Neural cell (in vitro differentiated cells): ENCODE measurements around the gene MMS19. TPM values are rescaled to one million over a fixed set of nuclear protein-coding genes. Genes with fewer than 3 reads are reported as not detected.

Source experiments
- H2AFZ ChIP-seq: fragments of 200-600, 300-800 bp; sonication (generic), shearing (Covaris generic); 2 replicates; pipeline ENCODE4 v1.6.0; 2014; ENCODE audit warnings: low read depth, mild to moderate bottlenecking, antibody characterized with exemption, low read length, moderate library complexity
- H3F3A ChIP-seq: fragments of 200-600 bp; shearing (Covaris generic); 2 replicates; pipeline ENCODE4 v1.6.1; 2016; ENCODE audit warnings: mild to moderate bottlenecking, moderate library complexity, mixed read lengths, antibody characterized with exemption, low read length; ENCODE audit not compliant: insufficient read depth, poor library complexity, severe bottlenecking
- H3K27ac ChIP-seq: fragments of 200-600, 300-800 bp; sonication (generic), shearing (Covaris generic); 2 replicates; pipeline ENCODE4 v1.5.1; 2014; ENCODE audit warnings: mild to moderate bottlenecking, low read length, moderate library complexity
- H3K27me3 ChIP-seq: fragments of 300-800, 200-600 bp; sonication (generic), shearing (Covaris generic); 2 replicates; pipeline ENCODE4 v1.6.0; 2014; ENCODE audit warnings: mild to moderate bottlenecking, low read depth, low read length, moderate library complexity; ENCODE audit not compliant: insufficient read depth
- H3K36me3 ChIP-seq: fragments of 300-800, 200-600 bp; sonication (generic), shearing (Covaris generic); 2 replicates; pipeline ENCODE4 v1.5.1; 2014; ENCODE audit warnings: mild to moderate bottlenecking, antibody characterized with exemption, low read length, moderate library complexity; ENCODE audit not compliant: insufficient read depth
- H3K4me2 ChIP-seq: fragments of 300-800, 200-600 bp; sonication (generic), shearing (Covaris generic); 2 replicates; pipeline ENCODE4 v1.6.0; 2014; ENCODE audit warnings: mild to moderate bottlenecking, low read length
- H3K4me3 ChIP-seq: fragments of 300-800, 200-600 bp; sonication (generic), shearing (Covaris generic); 2 replicates; pipeline ENCODE4 v1.5.1; 2014; ENCODE audit warnings: mild to moderate bottlenecking, low read length, moderate library complexity
- H3K79me2 ChIP-seq: fragments of 200-600 bp; shearing (Covaris generic); replicated peaks from 2 replicates; pipeline ENCODE4 v1.6.0; 2014; ENCODE audit warnings: mild to moderate bottlenecking, low read length, moderate library complexity; ENCODE audit not compliant: insufficient read depth
- H3K9ac ChIP-seq: fragments of 300-800, 200-600 bp; sonication (generic), shearing (Covaris generic); 2 replicates; pipeline ENCODE4 v1.6.1; 2016; ENCODE audit warnings: mild to moderate bottlenecking, low read length, mixed read lengths
- H3K9me2 ChIP-seq: fragments of 200-600 bp; shearing (Covaris generic); 2 replicates; pipeline ENCODE4 v1.6.1; 2016; ENCODE audit warnings: mild to moderate bottlenecking, low read length, mixed read lengths; ENCODE audit not compliant: insufficient read depth
- H3K9me3 ChIP-seq: fragments of 200-600, 300-800 bp; sonication (generic), shearing (Covaris generic); 2 replicates; pipeline ENCODE4 v1.6.1; 2016; ENCODE audit warnings: mild to moderate bottlenecking, mixed run types, low read length, moderate library complexity, mixed read lengths
- H4K20me1 ChIP-seq: fragments of 200-600 bp; shearing (Covaris generic); 2 replicates; pipeline ENCODE4 v1.6.1; 2016; ENCODE audit warnings: mild to moderate bottlenecking, mixed run types; ENCODE audit not compliant: insufficient read depth
- EP300 ChIP-seq: fragments of 450-650 bp; conservative IDR thresholded peaks from 2 replicates; pipeline ENCODE4 v1.6.1; 2014; ENCODE audit warnings: antibody characterized with exemption, mild to moderate bottlenecking, moderate library complexity; ENCODE audit not compliant: poor library complexity, severe bottlenecking
- EZH2 ChIP-seq: fragments of 200-600, 300-800 bp; shearing (Covaris generic), sonication (generic); IDR thresholded peaks from 2 replicates; pipeline ENCODE4 v1.6.1; 2014; ENCODE audit warnings: antibody characterized with exemption, low read length, borderline replicate concordance, mild to moderate bottlenecking; ENCODE audit not compliant: insufficient read depth, poor library complexity, severe bottlenecking
- MXI1 ChIP-seq: fragments of 450-650 bp; conservative IDR thresholded peaks from 2 replicates; pipeline ENCODE4 v1.6.1; 2014; ENCODE audit warnings: antibody characterized with exemption, mild to moderate bottlenecking; ENCODE audit not compliant: poor library complexity, severe bottlenecking
- POLR2AphosphoS5 ChIP-seq: IDR thresholded peaks from 2 replicates; pipeline ENCODE4 v1.6.1; 2012
- RAD21 ChIP-seq: fragments of 450-650 bp; conservative IDR thresholded peaks from 2 replicates; pipeline ENCODE4 v1.6.1; 2014; ENCODE audit warnings: antibody characterized with exemption, mild to moderate bottlenecking, moderate library complexity
- SMC3 ChIP-seq: fragments of 450-650 bp; conservative IDR thresholded peaks from 2 replicates; pipeline ENCODE4 v1.6.1; 2014; ENCODE audit warnings: antibody characterized with exemption, mild to moderate bottlenecking, moderate library complexity; ENCODE audit not compliant: poor library complexity
- TAF1 ChIP-seq: IDR thresholded peaks from 2 replicates; pipeline ENCODE4 v1.6.1; 2012; ENCODE audit warnings: low read depth
- polyA plus RNA-seq: library from polyadenylated mRNA; depleted of rRNA; stranded (reverse); fragments of >200 nt; gene quantifications from 2 replicates; pipeline ENCODE4 v1.2.3, GENCODE V29; 2014
- TF ChIP-seq, protein P1 (sequence below): IDR thresholded peaks from 2 replicates; pipeline ENCODE4 v1.6.1; 2012; ENCODE audit warnings: borderline replicate concordance
- TF ChIP-seq, protein P2 (sequence below): fragments of 450-650 bp; IDR thresholded peaks from 2 replicates; pipeline ENCODE4 v1.5.1; 2014; ENCODE audit warnings: antibody characterized with exemption, mild to moderate bottlenecking, moderate library complexity; ENCODE audit not compliant: poor library complexity, severe bottlenecking

The MMS19 gene
- polyA plus RNA-seq, 1 donor from 2014 or later: 54.1 TPM

DNA sequence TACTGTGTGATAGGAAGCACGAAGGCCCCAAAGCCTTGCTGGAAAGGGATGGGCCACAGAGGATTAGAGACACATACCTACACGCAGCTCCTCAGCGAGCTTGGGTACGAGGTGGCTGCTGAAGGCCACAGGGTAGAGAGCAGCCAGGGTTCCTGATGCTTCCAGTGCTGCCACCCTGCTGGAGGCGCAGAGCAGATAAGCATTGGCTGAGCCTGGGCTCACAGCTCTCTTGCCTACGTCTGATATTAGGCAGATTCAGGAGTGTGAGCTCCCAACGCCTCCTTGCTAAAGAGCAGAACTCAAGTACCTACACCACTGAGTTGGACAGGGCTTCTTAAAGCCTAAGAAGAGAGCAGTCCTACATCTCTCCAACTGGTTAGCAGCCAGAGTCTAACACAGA is 32.2 kb downstream of the MMS19 start:
- H3K36me3 ChIP-seq: peaks cover 4% of the 10 kb centered on the region
- TF ChIP-seq, protein P1, sequence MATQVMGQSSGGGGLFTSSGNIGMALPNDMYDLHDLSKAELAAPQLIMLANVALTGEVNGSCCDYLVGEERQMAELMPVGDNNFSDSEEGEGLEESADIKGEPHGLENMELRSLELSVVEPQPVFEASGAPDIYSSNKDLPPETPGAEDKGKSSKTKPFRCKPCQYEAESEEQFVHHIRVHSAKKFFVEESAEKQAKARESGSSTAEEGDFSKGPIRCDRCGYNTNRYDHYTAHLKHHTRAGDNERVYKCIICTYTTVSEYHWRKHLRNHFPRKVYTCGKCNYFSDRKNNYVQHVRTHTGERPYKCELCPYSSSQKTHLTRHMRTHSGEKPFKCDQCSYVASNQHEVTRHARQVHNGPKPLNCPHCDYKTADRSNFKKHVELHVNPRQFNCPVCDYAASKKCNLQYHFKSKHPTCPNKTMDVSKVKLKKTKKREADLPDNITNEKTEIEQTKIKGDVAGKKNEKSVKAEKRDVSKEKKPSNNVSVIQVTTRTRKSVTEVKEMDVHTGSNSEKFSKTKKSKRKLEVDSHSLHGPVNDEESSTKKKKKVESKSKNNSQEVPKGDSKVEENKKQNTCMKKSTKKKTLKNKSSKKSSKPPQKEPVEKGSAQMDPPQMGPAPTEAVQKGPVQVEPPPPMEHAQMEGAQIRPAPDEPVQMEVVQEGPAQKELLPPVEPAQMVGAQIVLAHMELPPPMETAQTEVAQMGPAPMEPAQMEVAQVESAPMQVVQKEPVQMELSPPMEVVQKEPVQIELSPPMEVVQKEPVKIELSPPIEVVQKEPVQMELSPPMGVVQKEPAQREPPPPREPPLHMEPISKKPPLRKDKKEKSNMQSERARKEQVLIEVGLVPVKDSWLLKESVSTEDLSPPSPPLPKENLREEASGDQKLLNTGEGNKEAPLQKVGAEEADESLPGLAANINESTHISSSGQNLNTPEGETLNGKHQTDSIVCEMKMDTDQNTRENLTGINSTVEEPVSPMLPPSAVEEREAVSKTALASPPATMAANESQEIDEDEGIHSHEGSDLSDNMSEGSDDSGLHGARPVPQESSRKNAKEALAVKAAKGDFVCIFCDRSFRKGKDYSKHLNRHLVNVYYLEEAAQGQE: no peak
- TF ChIP-seq, protein P2, sequence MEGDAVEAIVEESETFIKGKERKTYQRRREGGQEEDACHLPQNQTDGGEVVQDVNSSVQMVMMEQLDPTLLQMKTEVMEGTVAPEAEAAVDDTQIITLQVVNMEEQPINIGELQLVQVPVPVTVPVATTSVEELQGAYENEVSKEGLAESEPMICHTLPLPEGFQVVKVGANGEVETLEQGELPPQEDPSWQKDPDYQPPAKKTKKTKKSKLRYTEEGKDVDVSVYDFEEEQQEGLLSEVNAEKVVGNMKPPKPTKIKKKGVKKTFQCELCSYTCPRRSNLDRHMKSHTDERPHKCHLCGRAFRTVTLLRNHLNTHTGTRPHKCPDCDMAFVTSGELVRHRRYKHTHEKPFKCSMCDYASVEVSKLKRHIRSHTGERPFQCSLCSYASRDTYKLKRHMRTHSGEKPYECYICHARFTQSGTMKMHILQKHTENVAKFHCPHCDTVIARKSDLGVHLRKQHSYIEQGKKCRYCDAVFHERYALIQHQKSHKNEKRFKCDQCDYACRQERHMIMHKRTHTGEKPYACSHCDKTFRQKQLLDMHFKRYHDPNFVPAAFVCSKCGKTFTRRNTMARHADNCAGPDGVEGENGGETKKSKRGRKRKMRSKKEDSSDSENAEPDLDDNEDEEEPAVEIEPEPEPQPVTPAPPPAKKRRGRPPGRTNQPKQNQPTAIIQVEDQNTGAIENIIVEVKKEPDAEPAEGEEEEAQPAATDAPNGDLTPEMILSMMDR: no peak
- TF ChIP-seq POLR2AphosphoS5 (no peak), TAF1 (no peak), EZH2 (no peak), SMC3 (no peak), MXI1 (no peak), EP300 (no peak), RAD21 (no peak)
- H3K4me2 ChIP-seq: no peak overlapping the region
- H3K4me3 ChIP-seq: no peak overlapping the region
- no peaks in the 10 kb centered on the region for H3K9me3 ChIP-seq
- no peaks in the 10 kb centered on the region for H4K20me1 ChIP-seq
- H3K9ac ChIP-seq: no peak overlapping the region
- no peaks in the 10 kb centered on the region for H3F3A ChIP-seq
- H3K9me2 ChIP-seq: no peaks in the 10 kb centered on the region
- H3K27me3 ChIP-seq: no peaks in the 10 kb centered on the region
- no peaks in the 10 kb centered on the region for H3K79me2 ChIP-seq
- no peak overlapping the region for H2AFZ ChIP-seq
- H3K27ac ChIP-seq: no peak overlapping the region

DNA sequence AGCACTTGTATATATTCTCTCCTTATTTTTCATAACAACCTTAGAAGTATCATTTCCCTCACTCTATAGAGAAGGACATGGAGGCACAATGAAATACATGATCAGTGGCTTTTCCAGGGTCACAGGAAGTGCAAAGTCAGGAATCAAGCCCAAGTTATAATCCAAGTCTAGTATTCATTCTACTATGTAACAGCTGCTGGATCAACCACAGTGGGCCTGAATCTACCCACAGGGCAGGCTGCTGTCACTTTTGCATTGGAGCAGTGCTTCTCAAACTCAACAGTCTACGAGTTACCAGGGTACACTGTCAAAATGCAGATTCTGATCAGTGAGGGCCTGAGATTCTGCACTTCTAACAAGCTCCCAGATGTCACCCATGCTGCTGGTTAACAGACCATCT is 34.0 kb downstream of the MMS19 start:
- Histone ChIP-seq H3K4me2 (no peak overlapping the region), H3F3A (no peaks in the 10 kb centered on the region), H3K9me2 (no peaks in the 10 kb centered on the region), H3K9ac (no peak overlapping the region), H3K27ac (no peak overlapping the region), H3K4me3 (no peak overlapping the region), H3K27me3 (no peaks in the 10 kb centered on the region), H3K79me2 (no peaks in the 10 kb centered on the region), H2AFZ (no peak overlapping the region), H4K20me1 (no peaks in the 10 kb centered on the region), H3K9me3 (no peaks in the 10 kb centered on the region), H3K36me3 (peaks cover 7% of the 10 kb centered on the region)
- no peak for TF ChIP-seq EZH2
- TF ChIP-seq, protein P1: no peak
- no peak for TF ChIP-seq TAF1
- no peak for TF ChIP-seq POLR2AphosphoS5
- no peak for TF ChIP-seq SMC3
- no peak for TF ChIP-seq RAD21
- TF ChIP-seq, protein P2: no peak
- TF ChIP-seq EP300: no peak
- TF ChIP-seq MXI1: no peak
